HG02973 (cell line): ENCODE measurements around the gene HIGD1A.
"Not testable (repeated sequence)": the region's sequence is repeated elsewhere in the genome, so short reads cannot be mapped to it uniquely, and the experiment has no call there.

Experiments
- ATAC-seq: cut with Tn5 transposase; IDR thresholded peaks from one replicate; pipeline ENCODE4 v1.9.1; 2021; ENCODE audit warnings: moderate library complexity; ENCODE audit not compliant: unreplicated experiment

The HIGD1A gene

DNA sequence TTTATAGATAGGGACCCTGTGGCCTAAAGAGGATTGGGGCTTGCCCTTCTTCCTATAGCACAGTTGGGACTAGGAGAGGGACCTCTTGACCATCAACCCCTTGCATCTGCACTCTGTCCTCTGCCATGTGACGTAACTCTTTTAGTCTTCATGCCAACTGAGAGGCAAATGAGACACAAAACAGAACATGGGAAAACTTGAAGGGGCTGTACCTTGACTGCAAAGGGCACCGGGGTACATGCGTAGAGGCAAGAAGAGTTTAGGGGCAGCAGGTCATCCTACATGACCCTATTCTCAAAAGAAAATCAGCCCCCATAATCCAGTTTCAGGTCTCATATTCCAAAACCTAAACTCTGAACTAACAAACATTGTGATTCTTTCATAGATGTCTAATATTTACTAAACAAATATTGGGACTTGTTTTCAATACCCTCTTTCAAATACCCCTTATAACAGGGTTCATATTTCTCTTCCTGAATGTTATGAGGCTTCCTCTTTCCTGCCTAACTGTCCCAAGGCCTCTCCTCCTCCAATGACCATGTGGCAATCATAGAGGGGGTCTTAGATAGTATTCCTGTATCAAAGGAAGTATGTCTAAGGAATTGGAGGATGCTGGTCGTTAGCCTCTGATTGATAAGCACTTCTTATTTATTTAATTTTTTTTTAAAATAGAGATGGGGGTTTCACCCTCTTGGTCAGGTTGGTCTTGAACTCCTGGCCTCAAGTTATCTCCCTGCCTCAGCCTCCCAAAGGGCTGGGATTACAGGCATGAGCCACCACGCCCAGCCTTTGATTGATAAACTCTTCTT lies 25.5 kb upstream of the HIGD1A start:
- ATAC-seq, result no peak

DNA sequence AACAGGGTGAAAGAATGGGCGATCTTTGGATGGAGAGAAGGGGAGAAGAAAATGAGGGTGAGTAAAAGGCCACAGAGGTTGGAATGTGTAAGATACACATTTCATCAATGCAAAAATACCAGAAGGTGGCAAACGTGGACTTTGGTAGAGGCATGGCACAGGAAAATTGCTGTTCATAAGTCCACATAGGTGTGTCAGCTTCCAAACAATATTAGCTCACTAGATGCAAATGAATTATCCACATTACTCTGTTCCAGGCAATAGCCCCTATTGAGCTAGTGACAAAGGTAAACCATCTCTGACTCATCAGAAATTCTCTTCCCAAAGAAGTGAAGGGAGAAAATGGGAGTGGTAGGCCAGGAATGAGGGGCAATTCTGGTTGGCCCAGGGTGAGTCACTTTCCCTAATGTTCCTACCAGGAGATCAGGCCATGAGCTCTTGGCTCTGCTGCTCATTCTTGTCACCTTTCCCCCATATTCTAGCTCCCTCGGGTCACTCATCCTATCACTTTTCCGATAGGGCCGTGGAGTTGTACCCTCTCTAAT lies 24.9 kb upstream of the HIGD1A start:
- no peak for ATAC-seq

DNA sequence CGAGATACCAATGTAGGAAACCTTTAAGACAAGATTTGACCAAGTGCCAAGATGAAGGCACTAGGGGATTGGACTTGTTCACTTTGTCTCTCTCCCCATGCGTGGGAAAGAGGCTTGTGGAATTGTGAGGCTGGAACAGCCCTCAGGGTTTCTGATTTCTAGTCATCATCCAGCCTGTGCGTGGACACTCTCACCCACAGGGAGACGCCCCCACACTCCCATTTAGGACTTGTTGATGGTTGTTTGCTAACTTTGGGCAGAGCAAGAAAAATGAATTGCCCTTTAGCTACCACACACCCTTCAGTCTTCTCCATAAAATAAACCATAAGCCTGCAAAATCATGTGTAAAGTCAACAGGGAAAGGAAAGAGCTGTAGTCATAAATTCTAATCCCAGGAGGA lies 23.4 kb upstream of the HIGD1A start:
- ATAC-seq, result no peak

DNA sequence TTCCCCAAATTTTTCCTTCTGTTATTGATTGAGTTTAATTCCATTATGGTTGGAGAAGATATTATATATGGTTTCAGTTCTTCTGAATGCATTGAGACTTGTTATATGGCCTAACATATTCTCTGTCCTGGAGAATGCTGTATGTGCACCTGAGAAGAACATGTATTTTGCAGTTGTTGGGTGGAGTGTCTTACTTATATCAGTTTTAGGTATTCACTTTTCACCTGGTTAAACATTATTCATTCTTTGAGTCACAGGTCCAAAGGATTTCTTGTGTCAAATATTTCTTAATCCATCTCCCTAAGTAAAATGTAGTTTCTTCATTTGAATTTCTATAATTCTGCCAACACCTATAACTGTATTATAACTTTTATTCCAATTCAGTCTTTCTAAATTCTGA lies 22.7 kb upstream of the HIGD1A start:
- ATAC-seq, result no peak

DNA sequence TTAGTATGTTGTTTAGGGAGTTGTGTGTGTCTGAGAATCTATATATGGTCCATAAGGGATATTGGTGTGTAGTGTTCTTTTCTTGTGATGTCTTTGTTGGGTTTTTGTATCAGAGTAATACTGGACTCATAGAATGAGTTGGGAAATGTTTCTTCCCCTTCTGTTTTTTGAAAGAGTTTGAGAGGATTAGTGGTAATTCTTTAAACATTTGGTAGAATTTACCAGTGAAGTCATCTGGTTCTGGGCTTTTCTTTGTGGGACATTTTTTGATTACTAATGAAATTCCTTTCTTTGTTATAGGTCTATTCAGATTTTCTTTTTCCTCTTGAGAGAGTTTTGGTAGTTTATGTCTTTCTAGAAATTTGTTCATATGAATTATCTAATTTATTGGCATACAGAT lies 21.9 kb upstream of the HIGD1A start:
- ATAC-seq, result no peak

DNA sequence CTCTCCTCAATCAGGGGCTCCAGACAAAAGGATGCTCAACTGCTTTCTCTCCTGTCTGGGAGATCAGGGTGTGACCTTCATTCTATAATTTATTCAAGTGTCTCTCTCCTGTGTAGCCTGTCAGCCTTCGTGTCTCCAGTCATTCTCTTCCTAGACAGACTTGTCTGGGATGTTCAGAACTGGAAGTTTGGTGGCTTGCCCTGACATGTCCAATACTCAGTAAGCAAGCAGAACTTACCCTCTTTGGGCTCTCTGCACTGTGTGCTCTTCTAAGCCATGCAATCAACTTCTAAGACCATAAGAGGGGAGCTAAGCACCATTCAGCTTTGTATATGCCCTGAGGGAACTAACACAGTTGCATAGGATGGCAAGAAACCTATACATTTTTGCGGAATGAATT lies 19.1 kb upstream of the HIGD1A start:
- ATAC-seq, result no peak

DNA sequence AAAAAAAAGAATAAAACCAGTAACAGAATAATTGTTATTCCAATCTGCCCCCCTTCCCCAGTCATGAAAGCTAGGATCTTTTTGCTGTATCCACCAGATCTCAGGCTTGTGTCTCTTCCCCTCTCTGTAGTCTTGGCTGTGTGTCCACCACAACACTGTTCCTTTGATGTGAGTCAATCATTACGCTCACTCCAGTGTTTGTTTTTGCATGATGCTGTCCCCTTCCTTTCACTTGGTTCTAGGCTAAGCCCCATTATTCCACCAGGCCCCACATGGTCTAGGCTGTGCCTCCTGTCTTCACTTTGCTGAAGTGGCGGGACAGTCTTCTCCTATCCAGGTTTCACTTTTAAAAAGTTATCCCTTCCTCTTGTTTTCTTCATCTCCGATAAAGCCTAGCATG lies 18.5 kb upstream of the HIGD1A start:
- no peak for ATAC-seq

DNA sequence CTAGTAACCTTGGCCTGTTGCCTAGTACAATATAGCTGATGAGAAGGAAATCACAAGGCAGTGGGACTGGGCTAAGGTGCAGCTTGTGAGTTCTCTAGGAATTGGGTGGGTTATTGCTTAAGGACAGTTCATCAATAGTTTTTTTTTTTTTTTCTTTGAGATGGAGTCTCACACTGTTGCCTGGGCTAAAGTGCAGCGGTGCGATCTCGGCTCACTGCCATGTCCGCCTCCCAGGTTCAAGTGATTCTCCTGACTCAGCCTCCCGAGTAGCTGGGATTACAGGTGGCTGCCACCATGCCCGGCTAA lies 16.4 kb upstream of the HIGD1A start:
- no peak for ATAC-seq

DNA sequence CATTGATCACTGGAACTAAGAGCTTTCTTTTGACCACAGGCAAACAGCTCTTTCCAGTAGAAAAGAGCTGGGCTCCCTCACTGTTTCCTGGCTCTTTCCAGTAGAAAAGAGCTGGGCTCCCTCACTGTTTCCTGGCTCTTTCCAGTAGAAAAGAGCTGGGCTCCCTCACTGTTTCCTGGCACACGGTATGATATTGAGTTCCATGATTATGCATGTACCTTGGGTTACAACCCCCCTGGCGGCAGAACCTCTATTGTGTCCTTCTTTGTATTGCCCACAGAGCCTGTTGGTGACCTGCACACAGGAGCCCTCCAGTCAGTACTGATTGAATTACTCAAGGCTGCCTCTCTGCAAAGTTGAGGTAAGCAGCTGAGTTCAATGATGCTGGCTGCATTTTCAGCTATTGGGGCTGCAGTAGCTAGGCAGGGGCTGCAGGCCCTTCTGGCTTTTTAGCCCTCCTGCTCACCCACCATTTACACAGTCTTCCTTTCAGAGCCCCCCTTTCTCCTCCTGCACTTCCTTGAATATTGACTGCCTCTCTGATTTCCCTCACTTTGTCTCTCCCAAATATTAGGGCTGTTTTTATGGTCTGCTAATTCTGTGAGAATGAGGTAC lies 15.2 kb upstream of the HIGD1A start:
- ATAC-seq, result no peak

DNA sequence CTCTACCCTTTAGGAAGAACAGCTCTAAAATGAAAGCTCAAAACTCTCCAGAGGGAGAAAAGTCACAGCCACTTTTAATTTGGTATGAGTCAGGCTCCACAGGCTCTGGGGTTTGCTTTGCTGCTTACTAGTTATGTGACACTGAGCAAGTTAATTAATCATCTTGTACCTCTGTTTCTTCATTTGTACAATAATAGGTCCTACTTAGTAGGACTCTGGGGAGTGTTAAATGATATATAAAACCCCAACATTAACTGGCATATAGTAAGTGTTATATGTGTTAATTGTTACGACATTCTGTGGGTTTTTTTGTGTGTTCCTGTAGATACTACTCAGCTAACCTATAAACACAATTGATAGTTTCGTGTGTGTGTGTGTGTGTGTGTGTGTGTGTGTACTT lies 11.5 kb upstream of the HIGD1A start:
- no peak for ATAC-seq

DNA sequence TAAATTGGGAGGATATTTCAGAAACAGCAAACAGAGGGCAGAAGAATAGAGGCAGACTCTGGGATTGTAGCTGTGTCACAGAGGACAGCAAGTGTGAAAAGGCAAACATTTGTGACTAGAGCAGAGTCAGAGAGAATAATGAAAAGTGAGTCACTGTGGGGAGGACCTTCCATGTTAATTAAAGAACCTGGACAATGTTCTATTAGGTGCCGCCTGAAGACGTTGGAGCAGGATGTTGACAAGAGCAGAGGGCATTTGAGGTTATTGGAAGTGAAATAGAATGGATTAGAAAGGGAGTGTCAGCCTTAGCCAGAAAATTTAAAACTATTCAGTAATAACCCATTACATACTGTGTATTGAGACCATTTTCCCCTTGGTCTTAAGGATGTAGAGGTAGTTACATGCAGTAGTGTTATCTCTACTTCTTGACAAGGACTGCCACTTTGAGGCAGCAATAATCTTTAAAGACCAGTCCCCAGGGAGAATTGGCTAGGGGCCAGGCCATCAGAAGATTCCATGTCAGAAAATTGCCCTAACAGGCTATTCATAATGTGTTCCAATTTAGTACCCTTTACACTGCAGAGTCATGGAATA lies 10.7 kb upstream of the HIGD1A start:
- no peak for ATAC-seq

DNA sequence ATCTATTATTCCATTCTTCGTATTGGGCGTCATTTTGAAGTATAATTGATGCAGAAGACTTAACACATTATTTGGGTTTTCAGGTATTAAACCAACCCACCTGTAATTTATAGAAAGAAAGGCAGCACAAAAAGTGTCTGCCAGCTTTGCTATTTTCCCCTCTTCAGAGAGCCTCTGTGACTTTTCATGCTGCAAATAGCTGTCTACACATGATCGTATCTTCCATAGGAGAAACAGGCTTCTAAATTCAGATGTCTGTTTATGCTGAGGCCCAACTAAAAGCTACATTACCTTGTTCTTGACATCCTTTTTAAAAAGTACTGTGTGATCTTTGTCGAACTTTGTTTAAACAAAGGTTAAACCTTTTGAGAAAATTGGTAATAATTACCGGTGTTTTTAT lies 10.0 kb upstream of the HIGD1A start:
- no peak for ATAC-seq

DNA sequence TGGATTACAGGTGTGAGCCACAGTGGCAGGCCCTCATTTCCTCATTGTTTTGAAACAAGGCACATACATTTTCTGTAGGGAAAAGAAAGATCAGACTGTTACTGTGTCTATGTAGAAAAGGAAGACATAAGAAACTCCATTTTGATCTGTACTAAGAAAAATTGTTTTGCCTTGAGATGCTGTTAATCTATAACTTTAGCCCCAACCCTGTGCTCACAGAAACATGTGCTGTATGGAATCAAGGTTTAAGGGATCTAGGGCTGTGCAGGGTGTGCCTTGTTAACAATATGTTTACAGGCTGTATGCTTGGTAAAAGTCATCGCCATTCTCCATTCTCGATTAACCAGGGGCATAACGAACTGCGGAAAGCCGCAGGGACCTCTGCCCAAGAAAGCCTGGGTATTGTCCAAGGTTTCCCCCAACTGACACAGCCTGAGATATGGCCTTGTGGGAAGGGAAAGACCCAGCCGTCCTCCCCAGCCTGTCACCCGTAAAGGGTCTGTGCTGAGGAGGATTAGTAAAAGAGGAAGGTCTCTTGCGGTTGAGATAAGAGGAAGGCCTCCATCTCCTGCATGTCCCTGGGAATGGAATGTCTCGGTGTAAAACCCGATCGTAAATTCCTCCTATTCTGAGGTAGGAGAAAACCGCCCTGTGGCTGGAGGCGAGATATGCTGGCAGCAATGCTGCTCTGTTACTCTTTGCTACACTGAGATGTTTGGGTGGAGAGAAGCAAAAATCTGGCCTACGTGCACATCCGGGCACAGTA lies 7.0 kb upstream of the HIGD1A start:
- ATAC-seq, result not testable (repeated sequence)

DNA sequence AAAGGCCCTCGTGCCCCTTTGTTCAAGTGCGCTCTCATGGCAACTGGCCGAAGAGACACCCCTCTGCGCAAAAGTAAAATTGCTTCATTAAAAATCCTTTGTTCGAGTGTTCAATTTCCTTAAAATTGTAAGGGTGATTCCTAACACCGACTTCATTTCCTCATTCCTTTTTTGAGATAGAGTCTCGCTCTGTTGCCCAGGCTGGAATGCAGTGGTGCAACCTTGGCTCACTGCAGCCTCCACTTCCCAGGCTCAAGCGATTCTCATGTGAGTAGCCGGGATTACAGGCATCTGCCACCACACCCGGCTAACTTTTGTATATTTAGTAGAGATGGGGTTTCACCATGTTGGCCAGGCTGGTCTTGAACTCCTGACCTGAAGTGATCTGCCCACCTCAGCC lies 6.4 kb upstream of the HIGD1A start:
- not testable (repeated sequence) for ATAC-seq

DNA sequence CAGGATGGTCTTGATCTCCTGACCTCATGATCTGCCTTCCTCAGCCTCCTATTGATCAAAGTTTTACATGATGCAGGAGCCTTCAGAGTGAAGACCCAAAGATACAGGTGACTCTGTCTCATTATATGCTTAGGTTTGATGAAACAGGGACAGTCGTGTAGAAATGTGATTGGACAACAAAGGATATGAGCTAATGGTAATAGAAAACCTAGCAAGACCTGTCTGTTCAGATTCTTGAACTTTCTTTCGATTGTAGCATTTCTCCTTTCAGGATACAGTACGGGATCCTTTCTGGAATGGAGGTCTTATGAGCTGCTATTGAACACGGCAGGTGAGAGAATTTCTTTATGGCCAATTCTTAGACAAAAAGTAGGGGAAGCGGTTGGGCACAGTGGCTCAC lies 4.9 kb upstream of the HIGD1A start, which contains the start of gene ACKR2:
ACKR2 (plus strand) TSS at position 244 of the 400 bp plus-strand sequence. CDS start 55,058 bp downstream, outside the sequence.
- no peak for ATAC-seq

DNA sequence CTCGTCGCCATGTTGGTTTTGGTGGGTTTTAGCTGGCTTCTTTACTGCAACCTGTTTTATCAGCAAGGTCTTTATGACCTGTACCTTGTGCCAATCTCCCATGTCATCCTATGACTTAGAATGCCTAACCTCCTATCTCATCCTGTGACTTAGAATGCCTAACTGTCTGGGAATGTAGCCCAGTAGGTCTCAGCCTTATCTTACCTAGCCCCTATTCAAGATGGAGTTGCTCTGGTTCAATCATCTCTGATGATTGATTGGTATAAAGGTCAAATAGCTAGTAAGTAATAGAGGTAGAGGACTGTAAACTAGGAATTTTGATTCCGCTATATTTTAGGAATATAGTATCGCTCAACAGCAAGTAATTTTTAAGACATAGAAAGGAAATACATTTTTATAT lies 3.6 kb upstream of the HIGD1A start:
- no peak for ATAC-seq

DNA sequence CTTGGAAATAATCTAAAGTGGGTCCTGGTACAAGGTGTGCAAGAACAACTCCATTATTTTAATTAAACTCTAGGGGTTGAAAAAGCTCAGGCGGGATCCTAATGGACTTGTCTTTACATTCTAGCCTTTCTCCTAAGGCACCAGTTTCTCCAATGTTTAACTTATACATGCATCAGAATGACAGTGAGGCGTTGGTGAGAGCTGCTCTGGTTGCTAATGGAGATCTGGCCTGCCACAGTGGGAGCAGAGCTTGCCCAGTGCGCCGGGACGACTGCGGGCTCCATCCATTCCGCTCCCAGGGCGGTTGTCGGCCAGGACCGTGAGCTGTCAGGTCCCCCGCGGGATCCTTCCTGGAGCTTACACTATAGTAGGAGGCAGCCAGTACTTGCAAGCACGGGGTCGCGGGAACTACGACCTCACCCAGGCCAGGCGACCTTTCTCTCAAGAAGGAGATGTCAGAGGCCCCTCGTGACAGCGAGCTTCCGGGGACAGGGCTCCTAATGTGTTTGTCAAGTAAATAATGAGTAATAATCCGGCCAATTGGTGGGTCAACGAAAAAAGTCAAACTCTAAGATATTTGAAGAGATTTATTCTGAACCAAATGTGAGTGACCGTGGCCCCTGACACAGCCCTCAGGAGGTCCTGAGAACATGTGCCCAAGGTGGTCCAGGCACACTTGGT lies 991 bp upstream of the HIGD1A start:
- ATAC-seq, result no peak

DNA sequence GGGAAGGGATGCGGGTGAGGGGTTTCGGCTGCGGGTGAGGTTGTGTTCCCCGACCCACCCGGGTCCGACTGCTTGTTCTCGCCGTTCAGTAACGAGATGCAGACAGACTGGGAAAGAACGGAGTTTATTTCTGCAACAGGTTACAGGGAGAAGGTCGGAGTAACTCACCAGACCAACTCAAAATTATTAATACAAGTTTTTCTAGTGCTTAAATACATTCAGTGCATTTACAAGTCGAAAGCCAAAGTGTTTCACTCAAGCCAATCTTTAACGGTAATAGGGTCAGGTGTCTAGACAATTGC lies 492 bp upstream of the HIGD1A start:
- ATAC-seq, result no peak

DNA sequence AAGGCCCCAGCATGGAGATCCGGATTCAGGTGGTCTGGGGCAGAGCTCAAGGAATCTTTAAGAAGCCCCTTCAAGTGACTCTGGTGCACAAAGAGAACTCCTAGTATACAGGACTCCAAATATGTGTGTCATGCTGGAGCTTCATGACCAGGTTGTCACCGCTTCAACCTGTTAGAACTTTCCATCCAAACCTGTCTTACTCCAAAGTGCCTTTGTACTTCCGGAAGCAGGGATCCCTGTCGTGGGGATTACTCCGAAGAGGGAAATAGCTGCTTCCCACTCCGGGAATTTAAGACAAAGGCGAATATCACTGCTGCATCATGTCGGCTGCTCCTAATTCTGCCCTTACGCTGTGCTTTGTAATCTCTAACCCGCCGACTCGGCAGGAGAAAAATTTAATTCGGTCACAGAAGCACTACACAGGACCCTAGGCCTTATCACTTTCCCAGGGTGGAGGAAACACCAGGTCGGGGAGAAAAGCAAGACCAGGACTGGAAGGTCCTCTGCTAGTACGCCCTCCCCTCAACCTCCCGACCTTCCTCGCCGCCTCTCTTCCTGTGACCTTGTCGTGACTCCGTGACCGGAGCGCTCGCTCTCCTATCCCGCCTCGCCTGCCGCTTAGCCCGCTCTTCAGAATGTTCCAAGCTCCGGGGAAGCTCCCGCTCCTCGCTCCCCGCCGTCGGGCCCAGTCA lies 730 bp downstream of the HIGD1A start:
- peak; percentile 27 for ATAC-seq

DNA sequence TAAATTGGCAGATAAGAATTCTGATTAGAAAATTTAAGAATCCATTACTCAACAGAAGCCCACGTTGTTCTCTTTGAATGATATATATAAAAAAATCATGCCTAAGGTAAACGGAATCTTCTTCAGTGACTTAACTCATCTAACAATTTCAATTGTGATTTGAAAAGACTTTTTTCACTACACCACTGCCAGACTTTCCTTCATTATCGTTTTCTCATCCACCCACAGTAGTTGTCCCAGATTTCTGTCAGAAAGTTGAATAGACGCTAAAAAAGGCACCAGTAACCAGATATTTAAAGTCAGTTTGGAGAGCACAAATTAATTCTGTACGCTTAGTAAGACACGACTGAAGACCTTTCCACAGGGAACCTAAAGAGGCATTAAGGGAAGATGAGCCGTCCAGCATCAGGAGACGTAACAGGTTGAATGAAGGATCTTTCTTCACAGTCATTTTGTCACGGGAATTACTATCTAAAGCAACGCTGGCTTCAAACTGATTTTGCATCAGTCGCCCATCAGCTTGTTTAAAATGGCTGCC lies 1.3 kb downstream of the HIGD1A start:
- ATAC-seq, result no peak
